Natural killer cell treated with Interleukin-12 subunit alpha and Interleukin-12 subunit beta and Interleukin-15 and Interleukin-18, amount 100 ng/mL, for 72 hours (primary cell): ENCODE results near the gene EBI3. TPM values are rescaled to one million over a fixed set of nuclear protein-coding genes. Genes with fewer than 3 reads are reported as not detected.
"Not testable (repeated sequence)": the region's sequence is repeated elsewhere in the genome, so short reads cannot be mapped to it uniquely, and the experiment has no call there.

ENCODE experiments used
- ATAC-seq, 2 donors: fragments of 150-1000 bp; cut with Tn5 transposase in 1 of 2; sonication (Bioruptor Pico), chemical (Tn5 transposase) in 1 of 2; 2 replicates each; pipeline ENCODE4 v1.10.0; 2021
- DNase-seq: peaks from one replicate; pipeline ENCODE4 v3.0.0; 2022; ENCODE audit warnings: low spot score
- H3K27ac Mint-ChIP-seq, 2 donors: 1 replicate in 1 of 2; 2 replicates in 1 of 2; pipeline ENCODE4 v1.8.0; 2022; ENCODE audit warnings: mixed read lengths in 2 of 2, mild to moderate bottlenecking in 1 of 2, moderate library complexity in 1 of 2
- H3K27me3 Mint-ChIP-seq, 2 donors: 1 replicate in 1 of 2; 2 replicates in 1 of 2; pipeline ENCODE4 v1.8.0; 2022; ENCODE audit warnings: mixed read lengths in 2 of 2
- H3K36me3 Mint-ChIP-seq: one replicate; pipeline ENCODE4 v1.8.0; 2022; ENCODE audit warnings: mixed read lengths
- H3K4me1 Mint-ChIP-seq, 2 donors: 1 replicate in 1 of 2; 2 replicates in 1 of 2; pipeline ENCODE4 v1.8.0; 2022; ENCODE audit warnings: low read depth in 2 of 2, mixed read lengths in 2 of 2, mild to moderate bottlenecking in 1 of 2
- H3K4me3 Mint-ChIP-seq: one replicate; pipeline ENCODE4 v1.8.0; 2022; ENCODE audit warnings: mixed read lengths
- H3K9me3 Mint-ChIP-seq: 2 replicates; pipeline ENCODE4 v1.8.0; 2022; ENCODE audit warnings: mixed read lengths
- total RNA-seq, 2 donors: library from RNA; stranded (reverse); gene quantifications; one replicate each; pipeline ENCODE4 v1.2.3, GENCODE V29; 2022

Gene EBI3
- total RNA-seq, 2 donors from 2014 or later = 32.4 to 131 TPM

DNA sequence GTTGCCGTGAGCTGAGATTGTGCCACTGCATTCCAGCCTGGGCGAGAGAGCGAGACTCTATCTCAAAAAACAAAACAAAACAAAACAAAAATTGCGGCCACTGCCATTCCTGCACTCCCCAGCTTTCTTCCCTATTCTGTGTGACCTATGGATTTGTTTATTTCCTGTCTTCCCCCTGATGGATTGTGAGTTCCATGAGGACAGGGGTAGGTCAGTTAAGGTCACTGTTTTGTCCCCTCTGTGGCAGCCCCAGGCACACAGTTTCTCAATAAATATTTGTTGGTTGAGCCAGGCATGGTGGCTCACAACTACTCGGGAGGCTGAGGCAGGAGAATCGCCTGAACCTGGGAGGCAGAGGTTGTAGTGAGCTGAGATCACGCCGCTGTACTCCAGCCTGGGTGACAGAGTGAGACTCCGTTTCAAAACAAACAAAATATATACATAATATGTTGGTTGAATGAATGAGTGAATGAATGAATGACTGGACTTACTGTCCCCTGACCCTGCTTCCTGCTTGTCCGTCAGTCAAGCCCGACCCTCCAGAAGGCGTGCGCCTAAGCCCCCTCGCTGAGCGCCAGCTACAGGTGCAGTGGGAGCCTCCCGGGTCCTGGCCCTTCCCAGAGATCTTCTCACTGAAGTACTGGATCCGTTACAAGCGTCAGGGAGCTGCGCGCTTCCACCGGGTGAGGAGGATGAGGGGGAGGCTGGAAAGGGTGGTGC is 5.0 kb downstream of the EBI3 start:
- Mint-ChIP-seq H3K4me3 (no peak overlapping the region), H3K4me1 (peaks cover 0 to 14% of the 10 kb centered on the region in 2 donors), H3K36me3 (no peaks in the 10 kb centered on the region), H3K27ac (no peak overlapping the region), H3K9me3 (no peaks in the 10 kb centered on the region), H3K27me3 (no peaks in the 10 kb centered on the region)
- ATAC-seq = no peak
- no peak for DNase-seq

- no peaks in the 10 kb centered on the region for H3K9me3 Mint-ChIP-seq
- no peak overlapping the region for H3K27ac Mint-ChIP-seq
Measured at GRCh38 chr19:4234862-4235201, 5.5 kb downstream of the EBI3 start.

GRCh38 chr19:4237510-4237909 is 8.2 kb downstream of the EBI3 start:
- ATAC-seq, H3K9me3 Mint-ChIP-seq, H3K4me3 Mint-ChIP-seq, DNase-seq, H3K27ac Mint-ChIP-seq, H3K4me1 Mint-ChIP-seq, H3K36me3 Mint-ChIP-seq, H3K27me3 Mint-ChIP-seq: not testable (repeated sequence)

More at GRCh38 chr19:4234862-4235201, 5.5 kb downstream of the EBI3 start:
- Mint-ChIP-seq H3K4me1 (peaks cover 0 to 9% of the 10 kb centered on the region in 2 donors), H3K27me3 (no peaks in the 10 kb centered on the region), H3K4me3 (no peak overlapping the region), H3K36me3 (no peaks in the 10 kb centered on the region)
- ATAC-seq = no peak
- DNase-seq = no peak

DNA sequence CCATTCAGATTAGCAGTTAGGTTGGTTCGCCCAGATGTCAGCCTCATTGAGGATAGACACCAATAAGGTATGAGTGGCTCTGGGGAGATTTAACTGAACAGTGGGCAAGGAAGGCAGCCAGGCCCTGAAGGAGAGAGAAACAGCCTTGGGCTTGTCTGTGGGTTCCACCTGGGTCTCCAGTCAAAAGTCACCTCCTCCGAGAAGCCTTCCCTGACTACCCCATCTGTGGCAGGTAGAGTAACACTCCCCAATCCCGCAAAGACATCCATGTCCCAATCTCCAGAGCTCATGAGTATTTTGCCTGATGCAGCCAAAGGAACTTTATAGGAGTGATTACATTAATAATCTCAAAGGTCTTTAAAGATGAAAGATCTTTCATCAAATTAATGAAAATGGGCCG is 9.5 kb downstream of the EBI3 start:
- Mint-ChIP-seq H3K4me3 (no peak overlapping the region), H3K4me1 (peaks cover 0 to 3% of the 10 kb centered on the region in 2 donors), H3K27me3 (no peaks in the 10 kb centered on the region), H3K36me3 (peaks cover 5% of the 10 kb centered on the region), H3K9me3 (no peaks in the 10 kb centered on the region), H3K27ac (no peak overlapping the region)
- no peak for ATAC-seq
- DNase-seq = no peak

DNA sequence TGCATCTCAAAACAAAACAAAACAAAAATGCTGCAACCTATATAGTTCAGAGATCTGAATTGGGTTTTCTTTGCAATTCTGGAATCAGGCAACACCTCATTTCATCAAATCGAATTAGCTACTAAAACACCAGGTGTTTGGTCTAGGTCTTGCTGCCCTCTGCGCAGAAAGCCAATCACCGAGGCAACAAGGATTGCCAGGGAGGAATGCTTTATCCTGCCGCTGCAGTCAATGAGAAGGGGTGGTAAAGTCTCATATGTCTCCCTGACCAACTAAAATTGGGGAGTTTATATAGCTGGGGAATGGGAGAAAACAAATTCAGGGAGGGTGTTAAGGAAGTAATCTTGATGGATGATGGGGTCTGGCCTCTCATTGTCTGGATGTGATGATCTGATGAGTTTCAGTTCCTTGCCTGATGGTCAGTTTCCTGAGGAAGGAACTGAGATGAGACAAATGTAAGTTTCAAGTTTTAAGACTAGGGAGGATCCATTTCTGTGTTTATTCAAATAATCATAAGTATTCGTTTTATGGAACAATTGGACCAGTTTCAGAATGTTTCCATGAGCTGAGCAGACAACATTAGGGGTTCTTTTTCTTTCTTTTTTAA is 12.6 kb downstream of the EBI3 start:
- ATAC-seq (no peak), DNase-seq (no peak)
- peaks cover 4 to 7% of the 10 kb centered on the region in 2 donors for H3K4me1 Mint-ChIP-seq
- no peak overlapping the region for H3K27ac Mint-ChIP-seq
- H3K36me3 Mint-ChIP-seq = peaks cover 5% of the 10 kb centered on the region
- H3K9me3 Mint-ChIP-seq = no peaks in the 10 kb centered on the region
- H3K4me3 Mint-ChIP-seq = no peak overlapping the region
- no peaks in the 10 kb centered on the region for H3K27me3 Mint-ChIP-seq

DNA sequence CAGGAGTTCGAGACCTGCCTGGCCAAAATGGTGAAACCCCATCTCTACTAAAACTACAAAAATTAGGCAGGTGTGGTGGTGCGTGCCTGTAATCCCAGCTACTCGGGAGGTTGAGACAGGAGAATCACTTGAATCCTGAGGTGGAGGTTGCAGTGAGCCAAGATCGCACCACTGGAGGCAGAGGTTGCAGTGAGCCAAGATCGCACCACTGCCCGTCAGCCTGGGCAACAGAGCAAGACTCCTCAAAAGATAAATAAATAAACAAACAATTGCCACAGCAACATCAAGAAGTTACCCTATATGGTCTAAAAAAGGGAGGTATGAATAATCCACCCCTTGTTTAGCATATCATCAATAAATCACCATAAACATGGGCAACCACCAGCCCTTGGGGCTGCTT is 16.6 kb downstream of the EBI3 start:
- H3K27me3 Mint-ChIP-seq, DNase-seq, ATAC-seq, H3K9me3 Mint-ChIP-seq: not testable (repeated sequence)
- Mint-ChIP-seq H3K4me3 (peak overlapping the region; percentile 42), H3K27ac (peak overlapping the region; percentile 90 to 99), H3K4me1 (peaks cover 13 to 26% of the 10 kb centered on the region in 2 donors), H3K36me3 (peaks cover 18% of the 10 kb centered on the region)

GRCh38 chr19:4246767-4247593 is 17.7 kb downstream of the EBI3 start, which contains the start of gene YJU2:
YJU2 (plus strand) TSS chr19:4247080; CDS start chr19:4247147, 67 bp downstream.
- H3K4me3 Mint-ChIP-seq = peak within 1 kb of the TSS; percentile 86
- no peaks in the 10 kb centered on the region for H3K27me3 Mint-ChIP-seq
- H3K4me1 Mint-ChIP-seq = peaks cover 15 to 26% of the 10 kb centered on the region in 2 donors
- H3K9me3 Mint-ChIP-seq = no peaks in the 10 kb centered on the region
- H3K27ac Mint-ChIP-seq = peak within 1 kb of the TSS; percentile 90 to 99
- peaks cover 18% of the 10 kb centered on the region for H3K36me3 Mint-ChIP-seq
- ATAC-seq = peak; percentile 98 to 99
- DNase-seq = peak; percentile 100

DNA sequence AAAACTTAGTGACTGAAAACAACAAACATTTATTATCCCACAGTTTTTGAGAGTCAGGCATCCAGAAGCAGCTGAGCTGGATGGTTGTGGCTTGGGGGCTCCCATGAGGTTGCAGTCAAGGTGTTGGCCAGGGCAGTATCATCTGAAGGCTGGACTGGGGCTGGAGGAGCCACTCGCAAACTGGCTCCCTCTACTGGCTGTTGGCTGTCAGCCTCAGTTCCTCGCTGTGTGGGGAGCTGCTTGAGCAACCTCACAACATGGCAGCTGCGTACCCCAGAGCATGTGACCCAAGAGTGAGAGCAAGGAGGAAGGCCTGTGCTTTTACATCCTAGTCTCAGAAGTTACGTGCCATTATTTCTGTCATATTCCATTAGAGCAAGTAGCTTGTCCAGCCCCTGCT is 27.2 kb downstream of the EBI3 start:
- Mint-ChIP-seq H3K4me1 (peaks cover 6 to 14% of the 10 kb centered on the region in 2 donors), H3K4me3 (no peak overlapping the region), H3K36me3 (peaks cover 12% of the 10 kb centered on the region), H3K9me3 (no peaks in the 10 kb centered on the region), H3K27ac (no peak overlapping the region), H3K27me3 (no peaks in the 10 kb centered on the region)
- DNase-seq (no peak), ATAC-seq (no peak)

- Mint-ChIP-seq H3K9me3 (no peaks in the 10 kb centered on the region), H3K27me3 (no peaks in the 10 kb centered on the region), H3K27ac (no peak overlapping the region), H3K4me3 (no peak overlapping the region), H3K36me3 (peaks cover 12% of the 10 kb centered on the region), H3K4me1 (peaks cover 6 to 14% of the 10 kb centered on the region in 2 donors)
- no peak for ATAC-seq
- DNase-seq = no peak
Measured at GRCh38 chr19:4257025-4257424, 27.7 kb downstream of the EBI3 start.

DNA sequence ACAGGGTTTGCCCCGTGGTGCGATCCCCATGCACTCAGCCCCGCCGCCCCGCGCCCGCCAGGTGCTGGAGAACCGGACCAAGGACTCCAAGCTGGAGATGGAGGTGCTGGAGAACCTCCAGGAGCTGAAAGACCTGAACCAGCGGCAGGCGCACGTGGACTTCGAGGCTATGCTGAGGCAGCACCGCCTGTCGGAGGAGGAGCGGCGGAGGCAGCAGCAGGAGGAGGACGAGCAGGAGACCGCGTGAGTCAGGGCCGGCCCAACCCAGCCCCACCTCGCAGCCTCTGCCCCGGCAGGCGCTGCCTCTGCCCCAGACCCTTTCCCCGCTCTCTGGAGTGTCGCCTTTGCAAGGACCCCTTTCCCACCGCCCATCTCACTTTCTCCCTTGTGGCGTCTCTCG is 28.9 kb downstream of the EBI3 start:
- DNase-seq (no peak), ATAC-seq (peak in 1 of 2 donors; percentile 55)
- H3K4me1 Mint-ChIP-seq = peaks cover 6 to 14% of the 10 kb centered on the region in 2 donors
- no peak overlapping the region for H3K27ac Mint-ChIP-seq
- H3K27me3 Mint-ChIP-seq = no peaks in the 10 kb centered on the region
- no peaks in the 10 kb centered on the region for H3K9me3 Mint-ChIP-seq
- H3K36me3 Mint-ChIP-seq = peaks cover 12% of the 10 kb centered on the region
- H3K4me3 Mint-ChIP-seq = no peak overlapping the region

DNA sequence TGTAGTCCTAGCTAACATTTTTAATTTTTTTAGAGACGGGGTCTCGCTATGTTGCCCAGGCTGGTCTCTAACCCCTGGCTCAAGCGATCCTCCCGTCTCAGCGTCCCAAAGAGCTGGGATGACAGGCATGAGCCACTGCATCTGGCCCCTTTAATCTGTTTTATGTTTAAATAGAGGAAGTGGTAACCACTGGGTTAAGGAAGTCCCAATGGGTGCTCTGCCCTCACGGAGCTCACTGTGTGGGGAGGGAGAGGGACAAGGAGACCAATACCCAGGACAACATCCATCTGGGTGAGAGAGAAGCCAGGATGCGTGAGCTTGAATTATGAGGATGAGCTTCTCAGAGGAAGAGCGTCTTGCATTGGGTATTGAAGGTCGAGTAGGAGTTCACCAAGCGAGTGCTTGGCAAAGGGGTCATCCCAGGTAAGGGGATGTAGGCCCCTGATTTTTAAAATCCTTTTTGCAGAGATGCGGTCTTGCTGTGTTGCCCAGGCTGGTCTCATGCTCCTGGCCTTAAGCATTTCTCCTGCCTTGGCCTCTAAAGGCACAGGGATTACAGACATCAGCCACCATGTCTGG is 31.4 kb downstream of the EBI3 start:
- DNase-seq = no peak
- no peaks in the 10 kb centered on the region for H3K36me3 Mint-ChIP-seq
- ATAC-seq = no peak
- H3K4me3 Mint-ChIP-seq = no peak overlapping the region
- peak overlapping the region in 1 of 2 donors; percentile 39 for H3K27ac Mint-ChIP-seq
- no peaks in the 10 kb centered on the region for H3K27me3 Mint-ChIP-seq
- no peaks in the 10 kb centered on the region for H3K9me3 Mint-ChIP-seq
- peaks cover 8 to 14% of the 10 kb centered on the region in 2 donors for H3K4me1 Mint-ChIP-seq

- Mint-ChIP-seq H3K9me3 (no peaks in the 10 kb centered on the region), H3K27me3 (no peaks in the 10 kb centered on the region), H3K4me3 (peak overlapping the region; percentile 84), H3K27ac (peak overlapping the region; percentile 87 to 88), H3K36me3 (peaks cover 11% of the 10 kb centered on the region), H3K4me1 (peaks cover 23 to 29% of the 10 kb centered on the region in 2 donors)
- DNase-seq (no peak), ATAC-seq (peak; percentile 66 to 68)
Measured at GRCh38 chr19:4264812-4265211, 35.5 kb downstream of the EBI3 start.

GRCh38 chr19:4266253-4267000 is 37.1 kb downstream of the EBI3 start:
- H3K27ac Mint-ChIP-seq = peak overlapping the region; percentile 87 to 88
- DNase-seq (no peak), ATAC-seq (no peak)

More at GRCh38 chr19:4266253-4267000, 37.1 kb downstream of the EBI3 start:
- Mint-ChIP-seq H3K4me3 (peak overlapping the region; percentile 38), H3K9me3 (no peaks in the 10 kb centered on the region), H3K27me3 (no peaks in the 10 kb centered on the region), H3K36me3 (peaks cover 11% of the 10 kb centered on the region), H3K4me1 (peaks cover 23 to 26% of the 10 kb centered on the region in 2 donors)
